ENCODE data around the gene TNS4. TPM values are rescaled to one million over a fixed set of nuclear protein-coding genes. Genes with fewer than 3 reads are reported as not detected.

TNS4 gene
- total and polyA plus RNA-seq, 2 donors = 5.0 to 5.4 TPM

GRCh38 chr17:40499551-40500189 is 1.8 kb downstream of the TNS4 start:
- Histone ChIP-seq H3K4me3 (ENCODE audit: low read depth, low read length) (peak overlapping the region; percentile 37), H3K27ac (ENCODE audit: low read depth) (peak overlapping the region; percentile 24), H3K36me3 (ENCODE audit: insufficient read depth) (no peaks in the 10 kb centered on the region), H3K4me1 (ENCODE audit: insufficient read depth) (no peaks in the 10 kb centered on the region)
- 13% methylated on average over 17 of the region's 17 CpGs for WGBS
- no peak for DNase-seq (ENCODE audit: extremely low spot score)

GRCh38 chr17:40498281-40499084 is 2.9 kb downstream of the TNS4 start:
- H3K36me3 ChIP-seq (ENCODE audit: insufficient read depth) = no peaks in the 10 kb centered on the region
- no peak overlapping the region for H3K4me3 ChIP-seq (ENCODE audit: low read depth, low read length)
- peak overlapping the region; percentile 48 for H3K27ac ChIP-seq (ENCODE audit: low read depth)
- H3K4me1 ChIP-seq (ENCODE audit: insufficient read depth) = no peaks in the 10 kb centered on the region
- DNase-seq (ENCODE audit: extremely low spot score) = no peak
- WGBS = 72% methylated on average over 9 of the region's 9 CpGs

- no peaks in the 10 kb centered on the region for H3K4me1 ChIP-seq (ENCODE audit: insufficient read depth)
- 73% methylated on average over 2 of the region's 2 CpGs for WGBS
Observed at GRCh38 chr17:40497695-40498094, 3.7 kb downstream of the TNS4 start.

GRCh38 chr17:40496634-40497420 is 4.6 kb downstream of the TNS4 start:
- H3K27ac ChIP-seq (ENCODE audit: low read depth) = no peak overlapping the region

More at GRCh38 chr17:40497695-40498094, 3.7 kb downstream of the TNS4 start:
- Histone ChIP-seq H3K4me3 (ENCODE audit: low read depth, low read length) (no peak overlapping the region), H3K27ac (ENCODE audit: low read depth) (no peak overlapping the region), H3K36me3 (ENCODE audit: insufficient read depth) (no peaks in the 10 kb centered on the region)
- no peak for DNase-seq (ENCODE audit: extremely low spot score)

GRCh38 chr17:40496170-40496569 is 5.3 kb downstream of the TNS4 start:
- DNase-seq (ENCODE audit: extremely low spot score) = no peak

More at GRCh38 chr17:40496634-40497420, 4.6 kb downstream of the TNS4 start:
- H3K4me3 ChIP-seq (ENCODE audit: low read depth, low read length) = no peak overlapping the region
- no peaks in the 10 kb centered on the region for H3K4me1 ChIP-seq (ENCODE audit: insufficient read depth)
- no peaks in the 10 kb centered on the region for H3K36me3 ChIP-seq (ENCODE audit: insufficient read depth)
- 72% methylated on average over 9 of the region's 9 CpGs for WGBS
- no peak for DNase-seq (ENCODE audit: extremely low spot score)

GRCh38 chr17:40495140-40495539 is 6.3 kb downstream of the TNS4 start:
- Histone ChIP-seq H3K27ac (ENCODE audit: low read depth) (no peak overlapping the region), H3K36me3 (ENCODE audit: insufficient read depth) (no peaks in the 10 kb centered on the region), H3K4me3 (ENCODE audit: low read depth, low read length) (no peak overlapping the region), H3K4me1 (ENCODE audit: insufficient read depth) (no peaks in the 10 kb centered on the region)
- DNase-seq (ENCODE audit: extremely low spot score) = no peak
- whole genome bisulfite sequencing = 74% methylated on average over 5 of the region's 5 CpGs

More at GRCh38 chr17:40496170-40496569, 5.3 kb downstream of the TNS4 start:
- 91% methylated on average over 6 of the region's 6 CpGs for WGBS
- Histone ChIP-seq H3K36me3 (ENCODE audit: insufficient read depth) (no peaks in the 10 kb centered on the region), H3K4me3 (ENCODE audit: low read depth, low read length) (no peak overlapping the region), H3K4me1 (ENCODE audit: insufficient read depth) (no peaks in the 10 kb centered on the region), H3K27ac (ENCODE audit: low read depth) (peak overlapping the region; percentile 18)

- H3K4me3 ChIP-seq (ENCODE audit: low read depth, low read length) = no peak overlapping the region
- H3K36me3 ChIP-seq (ENCODE audit: insufficient read depth) = no peaks in the 10 kb centered on the region
- H3K27ac ChIP-seq (ENCODE audit: low read depth) = no peak overlapping the region
- H3K4me1 ChIP-seq (ENCODE audit: insufficient read depth) = no peaks in the 10 kb centered on the region
- DNase-seq (ENCODE audit: extremely low spot score) = no peak
- WGBS = 74% methylated on average over 4 of the region's 4 CpGs
Observed at GRCh38 chr17:40493697-40494096, 7.7 kb downstream of the TNS4 start.

GRCh38 chr17:40491486-40491885 is 9.9 kb downstream of the TNS4 start:
- Histone ChIP-seq H3K27ac (ENCODE audit: low read depth) (peak overlapping the region; percentile 31), H3K36me3 (ENCODE audit: insufficient read depth) (no peaks in the 10 kb centered on the region), H3K4me3 (ENCODE audit: low read depth, low read length) (no peak overlapping the region), H3K4me1 (ENCODE audit: insufficient read depth) (no peaks in the 10 kb centered on the region)
- DNase-seq (ENCODE audit: extremely low spot score) = no peak
- WGBS = 67% methylated on average over 7 of the region's 7 CpGs

- Histone ChIP-seq H3K4me3 (ENCODE audit: low read depth, low read length) (no peak overlapping the region), H3K36me3 (ENCODE audit: insufficient read depth) (no peaks in the 10 kb centered on the region), H3K4me1 (ENCODE audit: insufficient read depth) (no peaks in the 10 kb centered on the region), H3K27ac (ENCODE audit: low read depth) (peak overlapping the region; percentile 57)
- DNase-seq (ENCODE audit: extremely low spot score) = no peak
- WGBS = 41% methylated on average over 2 of the region's 2 CpGs
Observed at GRCh38 chr17:40490982-40491381, 10.4 kb downstream of the TNS4 start.

GRCh38 chr17:40490289-40490853 is 11.1 kb downstream of the TNS4 start:
- no peak overlapping the region for H3K4me3 ChIP-seq (ENCODE audit: low read depth, low read length)
- H3K36me3 ChIP-seq (ENCODE audit: insufficient read depth) = no peaks in the 10 kb centered on the region
- WGBS = 25% methylated on average over 5 of the region's 5 CpGs
- H3K27ac ChIP-seq (ENCODE audit: low read depth) = peak overlapping the region; percentile 74
- no peak for DNase-seq (ENCODE audit: extremely low spot score)
- no peaks in the 10 kb centered on the region for H3K4me1 ChIP-seq (ENCODE audit: insufficient read depth)

- Histone ChIP-seq H3K4me1 (ENCODE audit: insufficient read depth) (no peaks in the 10 kb centered on the region), H3K4me3 (ENCODE audit: low read depth, low read length) (no peak overlapping the region), H3K36me3 (ENCODE audit: insufficient read depth) (no peaks in the 10 kb centered on the region), H3K27ac (ENCODE audit: low read depth) (no peak overlapping the region)
- DNase-seq (ENCODE audit: extremely low spot score) = no peak
- WGBS = 78% methylated on average over 7 of the region's 7 CpGs
Observed at GRCh38 chr17:40487371-40488020, 13.9 kb downstream of the TNS4 start.

- Histone ChIP-seq H3K27ac (ENCODE audit: low read depth) (no peak overlapping the region), H3K4me1 (ENCODE audit: insufficient read depth) (no peaks in the 10 kb centered on the region), H3K4me3 (ENCODE audit: low read depth, low read length) (no peak overlapping the region), H3K36me3 (ENCODE audit: insufficient read depth) (no peaks in the 10 kb centered on the region)
- 77% methylated on average over 12 of the region's 12 CpGs for WGBS
- DNase-seq (ENCODE audit: extremely low spot score) = no peak
Observed at GRCh38 chr17:40486522-40487370, 14.7 kb downstream of the TNS4 start.
